Ishikawa (cell line): ENCODE measurements around the gene ARID1B.

ENCODE experiments used
- CEBPB ChIP-seq: IDR thresholded peaks from 2 replicates; pipeline ENCODE4 v1.6.1; 2012
- EP300 ChIP-seq: IDR thresholded peaks from 2 replicates; pipeline ENCODE4 v1.6.1; 2012; ENCODE audit warnings: borderline replicate concordance
- RAD21 ChIP-seq: IDR thresholded peaks from 2 replicates; pipeline ENCODE4 v1.6.1; 2012; ENCODE audit warnings: low read depth
- TAF1 ChIP-seq: IDR thresholded peaks from 2 replicates; pipeline ENCODE4 v1.6.1; 2012; ENCODE audit warnings: low read depth, mild to moderate bottlenecking
- TCF12 ChIP-seq: IDR thresholded peaks from 2 replicates; pipeline ENCODE4 v1.6.1; 2012; ENCODE audit warnings: low read depth
- YY1 ChIP-seq: IDR thresholded peaks from 2 replicates; pipeline ENCODE4 v1.6.1; 2012; ENCODE audit warnings: low read depth
- TF ChIP-seq, protein P1 (sequence below): IDR thresholded peaks from 2 replicates; pipeline ENCODE4 v1.6.1; 2012; ENCODE audit warnings: low read depth, mild to moderate bottlenecking
- TF ChIP-seq, protein P2 (sequence below): IDR thresholded peaks from 2 replicates; pipeline ENCODE4 v1.6.1; 2012

DNA sequence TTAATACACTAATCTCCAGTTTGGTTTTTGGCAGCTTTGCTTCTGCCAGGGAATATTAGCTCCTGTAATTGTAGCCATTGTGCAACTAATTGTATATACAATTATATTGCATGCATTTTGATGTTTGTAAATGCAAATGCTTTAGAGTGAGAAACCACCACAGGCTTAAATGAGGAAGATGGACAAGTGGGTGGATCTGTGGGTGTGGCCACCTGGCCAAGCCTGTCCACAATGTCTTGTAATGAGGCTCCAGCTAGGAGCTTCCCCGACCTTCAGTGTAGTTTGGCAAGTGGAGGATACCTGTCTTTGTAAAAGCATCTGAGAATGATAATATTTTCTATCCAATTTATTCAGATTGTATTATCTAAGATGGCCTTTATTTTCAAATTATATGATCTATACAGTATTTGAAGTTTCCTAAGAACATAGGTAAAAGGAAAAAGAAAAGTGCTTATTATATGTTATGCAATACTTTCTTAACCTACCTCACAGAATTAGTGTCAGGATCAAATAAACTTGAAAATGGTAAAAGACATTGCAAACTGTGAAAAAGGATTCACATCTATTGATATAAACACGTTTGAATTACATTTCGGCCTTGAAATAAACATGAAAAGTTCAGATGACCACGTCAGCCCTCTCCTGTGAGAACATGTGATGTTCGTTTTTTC lies 49.3 kb upstream of the ARID1B start:
- no peak for TF ChIP-seq CEBPB
- TF ChIP-seq TAF1 = no peak
- TF ChIP-seq, protein P1, sequence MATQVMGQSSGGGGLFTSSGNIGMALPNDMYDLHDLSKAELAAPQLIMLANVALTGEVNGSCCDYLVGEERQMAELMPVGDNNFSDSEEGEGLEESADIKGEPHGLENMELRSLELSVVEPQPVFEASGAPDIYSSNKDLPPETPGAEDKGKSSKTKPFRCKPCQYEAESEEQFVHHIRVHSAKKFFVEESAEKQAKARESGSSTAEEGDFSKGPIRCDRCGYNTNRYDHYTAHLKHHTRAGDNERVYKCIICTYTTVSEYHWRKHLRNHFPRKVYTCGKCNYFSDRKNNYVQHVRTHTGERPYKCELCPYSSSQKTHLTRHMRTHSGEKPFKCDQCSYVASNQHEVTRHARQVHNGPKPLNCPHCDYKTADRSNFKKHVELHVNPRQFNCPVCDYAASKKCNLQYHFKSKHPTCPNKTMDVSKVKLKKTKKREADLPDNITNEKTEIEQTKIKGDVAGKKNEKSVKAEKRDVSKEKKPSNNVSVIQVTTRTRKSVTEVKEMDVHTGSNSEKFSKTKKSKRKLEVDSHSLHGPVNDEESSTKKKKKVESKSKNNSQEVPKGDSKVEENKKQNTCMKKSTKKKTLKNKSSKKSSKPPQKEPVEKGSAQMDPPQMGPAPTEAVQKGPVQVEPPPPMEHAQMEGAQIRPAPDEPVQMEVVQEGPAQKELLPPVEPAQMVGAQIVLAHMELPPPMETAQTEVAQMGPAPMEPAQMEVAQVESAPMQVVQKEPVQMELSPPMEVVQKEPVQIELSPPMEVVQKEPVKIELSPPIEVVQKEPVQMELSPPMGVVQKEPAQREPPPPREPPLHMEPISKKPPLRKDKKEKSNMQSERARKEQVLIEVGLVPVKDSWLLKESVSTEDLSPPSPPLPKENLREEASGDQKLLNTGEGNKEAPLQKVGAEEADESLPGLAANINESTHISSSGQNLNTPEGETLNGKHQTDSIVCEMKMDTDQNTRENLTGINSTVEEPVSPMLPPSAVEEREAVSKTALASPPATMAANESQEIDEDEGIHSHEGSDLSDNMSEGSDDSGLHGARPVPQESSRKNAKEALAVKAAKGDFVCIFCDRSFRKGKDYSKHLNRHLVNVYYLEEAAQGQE = no peak
- no peak for TF ChIP-seq EP300
- TF ChIP-seq RAD21 = no peak
- no peak for TF ChIP-seq TCF12
- TF ChIP-seq, protein P2, sequence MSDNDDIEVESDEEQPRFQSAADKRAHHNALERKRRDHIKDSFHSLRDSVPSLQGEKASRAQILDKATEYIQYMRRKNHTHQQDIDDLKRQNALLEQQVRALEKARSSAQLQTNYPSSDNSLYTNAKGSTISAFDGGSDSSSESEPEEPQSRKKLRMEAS = no peak
- no peak for TF ChIP-seq YY1
